Peyer's patch (tissue), 4 donors: ENCODE results near the gene RASD1. TPM values are rescaled to one million over a fixed set of nuclear protein-coding genes. Genes with fewer than 3 reads are reported as not detected.

ENCODE experiments used
- DNase-seq, 3 donors: peaks; one replicate each; pipeline ENCODE4 v3.0.0-alpha.2; 2017 to 2019
- H3K27ac ChIP-seq, 4 donors: fragments of 200-600 bp; sonication (generic); one replicate each; pipeline ENCODE4 v1.5.1; 2016 to 2019
- H3K27me3 ChIP-seq, 2 donors: fragments of 200-600 bp; sonication (generic); one replicate each; pipeline ENCODE4 v1.5.1; 2019
- H3K36me3 ChIP-seq, 3 donors: fragments of 200-600 bp; sonication (generic); one replicate each; pipeline ENCODE4 v1.5.1; 2016 to 2019
- H3K4me1 ChIP-seq, 4 donors: fragments of 200-600 bp; sonication (generic); one replicate each; pipeline ENCODE4 v1.5.1; 2016 to 2019
- H3K4me3 ChIP-seq, 4 donors: fragments of 200-600 bp; sonication (generic); 1 replicate in 3 of 4; 2 replicates in 1 of 4; pipeline ENCODE4 v1.5.1; 2016 to 2019; ENCODE audit warnings: mild to moderate bottlenecking in 1 of 4
- H3K9me3 ChIP-seq, 4 donors: fragments of 200-600 bp; sonication (generic); one replicate each; pipeline ENCODE4 v1.5.1; 2016 to 2019; ENCODE audit warnings: mild to moderate bottlenecking in 1 of 4
- CTCF ChIP-seq, 6 experiments: fragments of 450-650 bp in 4 of 6; fragments of 200-600 bp in 2 of 6; sonication (generic) in 1 of 6; IDR thresholded peaks; one replicate each; pipeline ENCODE4 v1.5.1; 2017 to 2019; ENCODE audit warnings: antibody characterized with exemption in 6 of 6, mild to moderate bottlenecking in 3 of 6, moderate library complexity in 1 of 6
- POLR2A ChIP-seq, 2 donors: fragments of 450-650 bp; IDR thresholded peaks; one replicate each; pipeline ENCODE4 v1.5.1; 2017; ENCODE audit warnings: antibody characterized with exemption in 2 of 2, mild to moderate bottlenecking in 2 of 2, moderate library complexity in 2 of 2
- total RNA-seq, 4 donors: library from RNA; depleted of rRNA; stranded (reverse); fragments of >200 nt; gene quantifications; one replicate each; pipeline ENCODE4 v1.1.0, GENCODE V29; 2016

RASD1 gene
- total RNA-seq, 4 donors from 2014 or later, result 15.0 to 32.2 (median 25.1) TPM

DNA sequence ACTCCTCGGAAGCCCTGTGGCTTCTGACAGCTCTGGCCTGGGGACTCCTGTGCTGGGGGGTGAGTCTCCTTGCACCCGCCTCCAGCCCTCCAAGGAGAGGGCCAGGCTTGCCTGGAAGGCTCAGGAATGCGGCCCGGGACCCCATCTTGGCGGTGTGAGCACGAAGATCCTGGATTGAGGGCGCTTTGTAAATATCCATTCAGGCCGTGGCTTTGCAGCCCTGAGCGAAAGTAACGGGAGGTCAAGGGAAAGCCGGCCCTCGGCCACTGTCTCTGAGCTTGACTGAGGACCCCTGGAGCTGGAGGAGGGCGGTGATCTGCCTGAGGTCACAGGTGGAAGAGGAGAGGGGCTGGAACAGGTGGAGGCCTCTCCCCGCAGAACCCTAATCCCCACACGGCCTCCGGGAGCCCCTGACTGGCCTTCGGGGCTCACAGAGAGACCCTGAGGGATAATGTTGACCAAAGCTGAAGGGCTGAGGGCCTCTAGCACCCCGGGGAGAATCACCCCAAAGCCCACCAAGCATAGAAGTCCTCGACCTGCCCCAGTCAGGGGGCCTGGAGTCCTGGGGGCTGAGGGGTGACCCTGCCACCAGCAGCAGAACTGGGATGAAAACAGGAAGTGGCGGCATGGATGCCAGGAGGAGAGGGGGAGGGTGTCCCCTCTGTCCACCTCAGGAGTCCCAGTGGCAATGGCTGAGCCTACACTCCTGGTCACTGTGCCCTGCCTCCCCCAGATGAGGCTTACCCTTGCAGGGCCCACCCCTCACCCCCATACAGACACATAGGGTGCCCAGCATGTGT lies 8.3 kb upstream of the RASD1 start:
- Histone ChIP-seq H3K27me3 (no peaks in the 10 kb centered on the region), H3K9me3 (no peaks in the 10 kb centered on the region), H3K4me1 (peaks cover 0 to 9% (median 0%) of the 10 kb centered on the region in 4 donors), H3K27ac (no peak overlapping the region), H3K4me3 (no peak overlapping the region), H3K36me3 (no peaks in the 10 kb centered on the region)
- TF ChIP-seq CTCF (IDR thresholded peaks at IDR 0.05) (no peak), POLR2A (IDR thresholded peaks at IDR 0.05) (no peak)
- no peak for DNase-seq

DNA sequence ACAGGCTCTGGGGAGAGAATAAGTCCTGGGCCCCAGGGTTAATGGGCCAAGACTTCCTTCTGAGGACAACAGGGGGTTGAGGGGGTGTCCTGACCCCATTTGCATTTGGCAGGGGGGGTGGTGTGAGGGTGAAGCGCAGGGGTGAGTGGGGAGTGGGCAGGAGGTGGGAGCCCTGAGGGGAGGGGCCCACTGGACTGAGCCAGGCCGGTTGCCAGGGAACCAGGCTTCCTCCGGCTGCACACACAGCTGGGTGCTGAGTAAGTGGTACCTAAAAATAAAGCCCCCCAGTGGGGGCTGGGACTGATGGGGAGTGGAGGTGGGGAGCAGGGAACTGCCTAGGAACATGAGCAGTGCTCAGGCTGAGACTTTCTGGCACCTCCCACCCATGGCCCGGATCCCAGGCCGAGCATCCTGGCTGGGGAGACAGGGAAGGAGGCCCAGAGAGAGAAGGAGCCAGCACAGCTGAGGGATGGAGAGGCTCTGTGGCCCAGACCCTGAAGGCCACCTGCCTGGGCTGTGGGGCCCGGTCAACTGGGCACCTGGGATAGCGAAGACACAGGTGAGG lies 7.5 kb upstream of the RASD1 start:
- DNase-seq, result no peak
- Histone ChIP-seq H3K4me1 (peaks cover 0 to 9% (median 0%) of the 10 kb centered on the region in 4 donors), H3K4me3 (no peak overlapping the region), H3K36me3 (no peaks in the 10 kb centered on the region), H3K9me3 (no peaks in the 10 kb centered on the region), H3K27me3 (no peaks in the 10 kb centered on the region), H3K27ac (no peak overlapping the region)
- TF ChIP-seq POLR2A (IDR thresholded peaks at IDR 0.05), result no peak
- no peak for TF ChIP-seq CTCF (IDR thresholded peaks at IDR 0.05)

DNA sequence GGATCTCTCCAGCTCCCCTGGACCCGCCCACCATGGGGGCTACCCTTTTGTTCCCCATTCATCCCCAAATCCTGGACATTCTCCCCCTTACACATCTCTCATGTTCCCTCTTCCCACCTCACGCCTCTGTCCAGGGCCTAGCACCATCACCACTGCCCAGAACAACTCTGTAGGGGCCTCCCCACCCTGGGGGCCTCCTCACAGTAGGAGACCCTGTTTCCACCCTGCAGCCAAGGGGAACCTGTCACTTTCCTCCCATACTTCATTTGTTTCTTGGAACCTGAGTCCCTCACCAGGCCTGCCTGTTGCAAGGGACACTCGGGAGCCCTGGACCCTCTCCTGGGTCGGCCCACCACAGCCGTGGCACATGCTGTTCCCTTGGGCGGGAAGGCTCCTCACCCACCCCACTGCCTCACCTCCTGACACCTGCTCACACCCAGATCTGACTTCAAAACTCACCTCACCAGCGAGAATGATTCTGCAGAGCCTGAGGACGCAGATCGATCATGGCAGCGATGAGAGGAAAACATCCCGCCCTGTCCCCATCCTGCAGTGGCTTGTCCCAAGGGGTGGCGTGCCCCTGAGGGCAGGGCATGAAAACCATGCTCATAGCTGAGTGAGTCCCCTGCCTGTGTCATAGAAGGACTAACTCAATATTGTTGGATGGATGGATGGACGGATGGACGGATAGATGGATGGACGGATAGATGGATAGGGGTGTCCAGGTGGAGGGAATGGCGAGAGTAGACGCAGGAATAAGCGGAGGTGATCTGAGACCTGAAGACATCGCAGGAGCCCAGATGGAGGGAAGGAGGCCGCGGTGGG lies 6.8 kb upstream of the RASD1 start:
- no peaks in the 10 kb centered on the region for H3K36me3 ChIP-seq
- H3K27me3 ChIP-seq, result no peaks in the 10 kb centered on the region
- H3K9me3 ChIP-seq, result no peaks in the 10 kb centered on the region
- peaks cover 0 to 13% (median 0%) of the 10 kb centered on the region in 4 donors for H3K4me1 ChIP-seq
- peak in 1 of 3 donors; percentile 23 for DNase-seq
- TF ChIP-seq CTCF (IDR thresholded peaks at IDR 0.05) (no peak), POLR2A (IDR thresholded peaks at IDR 0.05) (no peak)
- H3K4me3 ChIP-seq, result no peak overlapping the region
- no peak overlapping the region for H3K27ac ChIP-seq

DNA sequence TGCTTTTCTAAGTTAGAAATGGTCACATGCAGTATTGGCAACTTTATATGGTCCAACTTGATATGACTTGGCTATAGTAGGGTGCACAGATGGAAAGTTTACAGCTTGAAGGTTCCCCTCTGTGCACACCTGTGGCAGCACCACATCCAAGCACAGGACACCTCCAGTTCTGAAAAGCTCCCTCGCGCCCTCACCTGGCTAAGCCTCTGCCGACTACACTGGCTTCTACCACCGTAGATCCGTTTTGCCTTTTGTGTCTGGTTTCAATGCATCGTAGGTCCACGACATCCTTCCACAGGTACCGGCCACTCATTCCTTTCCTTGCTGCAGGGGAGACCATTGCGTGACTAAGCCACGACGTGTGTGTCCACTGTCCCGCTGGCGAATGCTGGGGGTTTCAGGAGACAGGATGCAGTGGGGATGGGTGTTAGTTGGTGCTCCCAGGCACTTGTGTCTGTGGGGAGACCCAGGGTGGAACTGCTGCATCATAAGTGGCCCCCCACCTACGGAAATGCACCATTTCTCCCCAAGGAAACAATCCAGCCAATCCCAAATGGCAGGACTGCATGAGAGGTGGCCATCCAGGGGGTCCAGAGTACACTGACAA lies 4.9 kb upstream of the RASD1 start:
- Histone ChIP-seq H3K36me3 (no peaks in the 10 kb centered on the region), H3K9me3 (no peaks in the 10 kb centered on the region), H3K4me3 (no peak overlapping the region), H3K4me1 (peaks cover 0 to 10% (median 4%) of the 10 kb centered on the region in 4 donors), H3K27ac (no peak overlapping the region), H3K27me3 (no peaks in the 10 kb centered on the region)
- TF ChIP-seq CTCF (IDR thresholded peaks at IDR 0.05), result peak in 2 of 6 experiments; percentile 6 to 9
- TF ChIP-seq POLR2A (IDR thresholded peaks at IDR 0.05), result no peak
- peak in 1 of 3 donors; percentile 47 for DNase-seq

- H3K36me3 ChIP-seq, result no peaks in the 10 kb centered on the region
- TF ChIP-seq POLR2A (IDR thresholded peaks at IDR 0.05), result no peak
- TF ChIP-seq CTCF (IDR thresholded peaks at IDR 0.05), result no peak
- no peak overlapping the region for H3K27ac ChIP-seq
- H3K27me3 ChIP-seq, result no peaks in the 10 kb centered on the region
- no peaks in the 10 kb centered on the region for H3K9me3 ChIP-seq
- DNase-seq, result no peak
- H3K4me1 ChIP-seq, result peaks cover 0 to 25% (median 16%) of the 10 kb centered on the region in 4 donors
- no peak overlapping the region for H3K4me3 ChIP-seq
These were observed 3.4 kb upstream of the RASD1 start for GRCh38 chr17:17499402-17500145.
